CD14-positive monocyte (primary cell): ENCODE results near the gene ERLEC1. TPM values are rescaled to one million over a fixed set of nuclear protein-coding genes. Genes with fewer than 3 reads are reported as not detected.
A peak's percentile ranks its signal among the peaks of the same experiment; 100 is the strongest.

ENCODE experiments used
- DNase-seq, 3 donors: peaks; one replicate each; pipeline ENCODE4 v3.0.0-alpha.2; 2011 to 2022
- H2AFZ ChIP-seq: 2 replicates; pipeline ENCODE4 v1.6.0; 2012; ENCODE audit warnings: mild to moderate bottlenecking, low read depth, low read length, inconsistent platforms; ENCODE audit not compliant: insufficient read depth, poor library complexity, severe bottlenecking
- H3K27ac ChIP-seq, 2 donors: 1 replicate in 1 of 2; 2 replicates in 1 of 2; pipeline ENCODE4 v1.5.1; 2012 to 2013; ENCODE audit warnings: low read length in 2 of 2, control low read depth in 1 of 2, inconsistent platforms in 1 of 2, low read depth in 1 of 2, mild to moderate bottlenecking in 1 of 2
- H3K27me3 ChIP-seq, 2 donors: one replicate each; pipeline versions ENCODE4 v1.6.0 to v1.6.1; 2011 to 2013; ENCODE audit warnings: low read length in 2 of 2; ENCODE audit not compliant: control insufficient read depth in 2 of 2, insufficient read depth in 2 of 2
- H3K36me3 ChIP-seq, 2 donors: replicated peaks in 1 of 2; 1 replicate in 1 of 2; 2 replicates in 1 of 2; pipeline versions ENCODE4 v1.5.1 to v1.6.1; 2012 to 2013; ENCODE audit warnings: low read length in 2 of 2, control low read depth in 1 of 2, inconsistent platforms in 1 of 2, mild to moderate bottlenecking in 1 of 2; ENCODE audit not compliant: insufficient read depth in 2 of 2, control insufficient read depth in 1 of 2
- H3K4me1 ChIP-seq, 2 donors: 1 replicate in 1 of 2; 2 replicates in 1 of 2; pipeline versions ENCODE4 v1.5.1 to v1.6.1; 2012 to 2013; ENCODE audit warnings: low read length in 2 of 2, control low read depth in 1 of 2, inconsistent platforms in 1 of 2, mild to moderate bottlenecking in 1 of 2, moderate library complexity in 1 of 2; ENCODE audit not compliant: insufficient read depth in 2 of 2, control insufficient read depth in 1 of 2
- H3K4me2 ChIP-seq: replicated peaks from 2 replicates; pipeline ENCODE3; 2012; ENCODE audit warnings: low read length, moderate library complexity, mild to moderate bottlenecking; ENCODE audit not compliant: poor library complexity, severe bottlenecking; ENCODE audit errors: extremely low read depth
- H3K4me3 ChIP-seq, 3 experiments: fragments of 200-600 bp in 1 of 3; sonication (generic) in 1 of 3; replicated peaks in 1 of 3; 1 replicate in 2 of 3; 2 replicates in 1 of 3; pipeline ENCODE4 v1.5.1; 2011 to 2013; ENCODE audit warnings: low read length in 3 of 3, mild to moderate bottlenecking in 3 of 3, control low read depth in 2 of 3, low read depth in 2 of 3, inconsistent platforms in 1 of 3, moderate library complexity in 1 of 3
- H3K79me2 ChIP-seq: 2 replicates; pipeline ENCODE4 v1.6.0; 2012; ENCODE audit warnings: mild to moderate bottlenecking, control low read depth, inconsistent platforms, low read length, moderate library complexity; ENCODE audit not compliant: insufficient read depth
- H3K9ac ChIP-seq: 2 replicates; pipeline ENCODE4 v1.6.0; 2017; ENCODE audit warnings: low read length, mild to moderate bottlenecking; ENCODE audit not compliant: insufficient read depth, poor library complexity, severe bottlenecking
- H3K9me3 ChIP-seq, 2 donors: replicated peaks in 1 of 2; 1 replicate in 1 of 2; 2 replicates in 1 of 2; pipeline versions ENCODE4 v1.5.1 to v1.6.1; 2012 to 2013; ENCODE audit warnings: low read length in 2 of 2, control low read depth in 1 of 2; ENCODE audit not compliant: control insufficient read depth in 1 of 2, insufficient read depth in 1 of 2
- H4K20me1 ChIP-seq: 2 replicates; pipeline ENCODE4 v1.6.0; 2012; ENCODE audit warnings: mild to moderate bottlenecking, low read length, control low read depth, moderate library complexity; ENCODE audit not compliant: insufficient read depth
- H3K27ac Mint-ChIP-seq, 7 donors: one replicate each; pipeline ENCODE4 v1.8.0; 2020; ENCODE audit warnings: mild to moderate bottlenecking in 7 of 7, mixed read lengths in 7 of 7, moderate library complexity in 6 of 7, inconsistent platforms in 2 of 7
- H3K27me3 Mint-ChIP-seq, 3 donors: one replicate each; pipeline ENCODE4 v1.8.0; 2021 to 2022; ENCODE audit warnings: low read depth in 3 of 3, mild to moderate bottlenecking in 3 of 3, mixed read lengths in 3 of 3, moderate library complexity in 3 of 3, inconsistent platforms in 1 of 3
- H3K36me3 Mint-ChIP-seq, 2 donors: one replicate each; pipeline ENCODE4 v1.8.0; 2020; ENCODE audit warnings: mixed read lengths in 2 of 2, inconsistent platforms in 1 of 2, mild to moderate bottlenecking in 1 of 2
- H3K4me1 Mint-ChIP-seq: one replicate; pipeline ENCODE4 v1.8.0; 2020; ENCODE audit warnings: mild to moderate bottlenecking, mixed read lengths
- H3K4me3 Mint-ChIP-seq, 2 donors: one replicate each; pipeline ENCODE4 v1.8.0; 2020; ENCODE audit warnings: mild to moderate bottlenecking in 2 of 2, mixed read lengths in 2 of 2, moderate library complexity in 1 of 2
- H3K9me3 Mint-ChIP-seq, 7 donors: one replicate each; pipeline ENCODE4 v1.8.0; 2020 to 2022; ENCODE audit warnings: mixed read lengths in 7 of 7, mild to moderate bottlenecking in 6 of 7, moderate library complexity in 6 of 7, inconsistent platforms in 2 of 7
- CTCF ChIP-seq: fragments of 200-600 bp; IDR thresholded peaks from one replicate; pipeline ENCODE4 v1.8.0; 2022; ENCODE audit warnings: antibody characterized with exemption, mild to moderate bottlenecking
- WGBS: methylation state at CpG from one replicate; pipeline ENCODE4 v1.1.5; 2013; ENCODE audit warnings: missing lambda C conversion rate; ENCODE audit not compliant: insufficient coverage; 5-methylcytosine and 5-hydroxymethylcytosine counted together
- intact Hi-C, 2 donors: fragments of 100-400 bp; cut with micrococcal nuclease; formaldehyde crosslinking; loops; one replicate each; pipeline versions ENCODE4 v1.15.0 to v1.15.1; 2023
- polyA plus RNA-seq, 3 donors: library from polyadenylated mRNA; depleted of rRNA in 1 of 3; unstranded in 2 of 3; stranded (reverse) in 1 of 3; fragments of 300-500 nt in 2 of 3; fragments of >200 nt in 1 of 3; fragmentation: Illumina TruSeq in 2 of 3; gene quantifications; 1 replicate in 2 of 3; 2 replicates in 1 of 3; pipeline ENCODE4 v1.2.3, GENCODE V29; 2012 to 2021

The ERLEC1 gene
- polyA plus RNA-seq, 3 donors = 11.4 to 23.8 (median 23.7) TPM

- H3K4me3 Mint-ChIP-seq = no peak overlapping the region
- no peak overlapping the region for H3K4me2 ChIP-seq
- H3K9ac ChIP-seq = no peak overlapping the region
These were observed 4.2 kb upstream of the ERLEC1 start for GRCh38 chr2:53782676-53783075.

GRCh38 chr2:53784436-53784835, 2.4 kb upstream of the ERLEC1 start:
- Histone ChIP-seq H3K4me1 (peaks cover 23 to 33% of the 10 kb centered on the region in 2 donors), H3K9ac (no peak overlapping the region), H3K4me2 (no peak overlapping the region), H3K4me3 (no peak overlapping the region), H3K36me3 (peaks cover 2 to 27% of the 10 kb centered on the region in 2 donors), H3K79me2 (peaks cover 100% of the 10 kb centered on the region), H3K9me3 (no peaks in the 10 kb centered on the region), H3K27ac (peak overlapping the region in 1 of 2 donors; percentile 26), H4K20me1 (no peaks in the 10 kb centered on the region), H2AFZ (no peak overlapping the region), H3K27me3 (no peaks in the 10 kb centered on the region)
- Mint-ChIP-seq H3K27ac (peak overlapping the region in 2 of 7 donors; percentile 16 to 67), H3K27me3 (no peaks in the 10 kb centered on the region), H3K4me3 (no peak overlapping the region), H3K36me3 (peaks cover 9 to 18% of the 10 kb centered on the region in 2 donors), H3K9me3 (peaks cover 0 to 2% (median 0%) of the 10 kb centered on the region in 7 donors), H3K4me1 (peaks cover 45% of the 10 kb centered on the region)
- no peak for DNase-seq
- TF ChIP-seq CTCF = no peak
- intact Hi-C loops = no loop called here

More at GRCh38 chr2:53782676-53783075, 4.2 kb upstream of the ERLEC1 start:
- Histone ChIP-seq H3K4me3 (no peak overlapping the region), H4K20me1 (no peaks in the 10 kb centered on the region), H3K27ac (peak overlapping the region in 1 of 2 donors; percentile 48), H3K4me1 (peaks cover 16 to 33% of the 10 kb centered on the region in 2 donors), H3K9me3 (no peaks in the 10 kb centered on the region), H2AFZ (no peak overlapping the region), H3K27me3 (no peaks in the 10 kb centered on the region), H3K36me3 (peaks cover 2 to 29% of the 10 kb centered on the region in 2 donors), H3K79me2 (peaks cover 99% of the 10 kb centered on the region)
- H3K9me3 Mint-ChIP-seq = peaks cover 0 to 2% (median 0%) of the 10 kb centered on the region in 7 donors
- peak overlapping the region in 3 of 7 donors; percentile 35 to 60 (median 36) for H3K27ac Mint-ChIP-seq
- intact Hi-C loops = no loop called here
- TF ChIP-seq CTCF = no peak
- H3K4me1 Mint-ChIP-seq = peaks cover 44% of the 10 kb centered on the region
- WGBS = 58% methylated on average over 5 of the region's 8 CpGs
- DNase-seq = no peak
- peaks cover 10 to 18% of the 10 kb centered on the region in 2 donors for H3K36me3 Mint-ChIP-seq
- no peaks in the 10 kb centered on the region for H3K27me3 Mint-ChIP-seq
